GM18520 (cell line): ENCODE measurements around the gene CHST11.

Source experiments
- ATAC-seq: cut with Tn5 transposase; IDR thresholded peaks from one replicate; pipeline ENCODE4 v1.9.1; 2021; ENCODE audit not compliant: unreplicated experiment

CHST11 gene

GRCh38 chr12:104456417-104456949 lies at the start of gene CHST11:
TSS of gene CHST11 (plus strand) at chr12:104456948.
- ATAC-seq = peak; percentile 55

- no peak for ATAC-seq
Observed at GRCh38 chr12:104407438-104407837, 49.3 kb upstream of the CHST11 start.

- ATAC-seq = no peak
Observed at GRCh38 chr12:104407922-104408321, 48.8 kb upstream of the CHST11 start.

GRCh38 chr12:104410326-104410725 lies 46.4 kb upstream of the CHST11 start:
- no peak for ATAC-seq

GRCh38 chr12:104410786-104411185 lies 46.0 kb upstream of the CHST11 start:
- ATAC-seq = no peak

GRCh38 chr12:104411826-104412641 lies 44.7 kb upstream of the CHST11 start:
- no peak for ATAC-seq

- ATAC-seq = no peak
Observed at GRCh38 chr12:104412681-104413080, 44.1 kb upstream of the CHST11 start.

- no peak for ATAC-seq
Observed at GRCh38 chr12:104413330-104413729, 43.4 kb upstream of the CHST11 start.

GRCh38 chr12:104414581-104415341 lies 42.0 kb upstream of the CHST11 start:
- no peak for ATAC-seq

GRCh38 chr12:104415342-104415980 lies 41.3 kb upstream of the CHST11 start:
- ATAC-seq = no peak

GRCh38 chr12:104416136-104416535 lies 40.6 kb upstream of the CHST11 start:
- no peak for ATAC-seq

- ATAC-seq = no peak
Observed at GRCh38 chr12:104416585-104416984, 40.2 kb upstream of the CHST11 start.

- no peak for ATAC-seq
Observed at GRCh38 chr12:104419717-104420116, 37.0 kb upstream of the CHST11 start.

GRCh38 chr12:104420868-104421267 lies 35.9 kb upstream of the CHST11 start:
- no peak for ATAC-seq

GRCh38 chr12:104421343-104421742 lies 35.4 kb upstream of the CHST11 start:
- ATAC-seq = no peak

- ATAC-seq = no peak
Observed at GRCh38 chr12:104422441-104422840, 34.3 kb upstream of the CHST11 start.

- ATAC-seq = no peak
Observed at GRCh38 chr12:104423273-104423672, 33.5 kb upstream of the CHST11 start.

GRCh38 chr12:104423809-104424208 lies 32.9 kb upstream of the CHST11 start:
- ATAC-seq = no peak

GRCh38 chr12:104424955-104425354 lies 31.8 kb upstream of the CHST11 start:
- ATAC-seq = no peak

- ATAC-seq = no peak
Observed at GRCh38 chr12:104425614-104426013, 31.1 kb upstream of the CHST11 start.

- ATAC-seq = peak; percentile 18
Observed at GRCh38 chr12:104426926-104427546, 29.7 kb upstream of the CHST11 start.
